Endothelial cell (in vitro differentiated cells): ENCODE results near the gene CYP2R1. TPM values are rescaled to one million over a fixed set of nuclear protein-coding genes. Genes with fewer than 3 reads are reported as not detected.

Source experiments
- DNase-seq: peaks from one replicate; pipeline ENCODE4 v3.0.0; 2021; ENCODE audit warnings: low spot score
- H3K27ac Mint-ChIP-seq: one replicate; pipeline ENCODE4 v1.8.0; 2021; ENCODE audit warnings: mixed read lengths, inconsistent platforms; ENCODE audit not compliant: unreplicated experiment
- H3K27me3 Mint-ChIP-seq: one replicate; pipeline ENCODE4 v1.8.0; 2021; ENCODE audit warnings: mild to moderate bottlenecking, moderate library complexity, mixed read lengths, inconsistent platforms; ENCODE audit not compliant: unreplicated experiment
- H3K36me3 Mint-ChIP-seq: one replicate; pipeline ENCODE4 v1.8.0; 2021; ENCODE audit warnings: mild to moderate bottlenecking, low read depth, mixed read lengths, inconsistent platforms; ENCODE audit not compliant: unreplicated experiment
- H3K4me1 Mint-ChIP-seq: one replicate; pipeline ENCODE4 v1.8.0; 2021; ENCODE audit warnings: mild to moderate bottlenecking, mixed read lengths, inconsistent platforms; ENCODE audit not compliant: unreplicated experiment
- H3K4me3 Mint-ChIP-seq: one replicate; pipeline ENCODE4 v1.8.0; 2021; ENCODE audit warnings: mild to moderate bottlenecking, mixed read lengths, inconsistent platforms; ENCODE audit not compliant: unreplicated experiment
- H3K9me3 Mint-ChIP-seq: one replicate; pipeline ENCODE4 v1.8.0; 2021; ENCODE audit warnings: mixed read lengths, inconsistent platforms; ENCODE audit not compliant: unreplicated experiment
- total RNA-seq: library from RNA; stranded (reverse); fragmentation: NEBNext Ultra II Directional; extraction: Animal tissue kit (Norgen Biotek cat#: 25700); gene quantifications from one replicate; pipeline ENCODE4 v1.2.1, GENCODE V29; 2021; ENCODE audit not compliant: unreplicated experiment
- TF ChIP-seq, protein P1 (sequence below): fragments of 200-600 bp; sonication (generic); IDR thresholded peaks from one replicate; pipeline ENCODE4 v1.5.0; 2021; ENCODE audit warnings: antibody characterized with exemption; ENCODE audit not compliant: unreplicated experiment

Gene CYP2R1
- total RNA-seq, 1 donor from 2014 or later = 22.4 TPM

DNA sequence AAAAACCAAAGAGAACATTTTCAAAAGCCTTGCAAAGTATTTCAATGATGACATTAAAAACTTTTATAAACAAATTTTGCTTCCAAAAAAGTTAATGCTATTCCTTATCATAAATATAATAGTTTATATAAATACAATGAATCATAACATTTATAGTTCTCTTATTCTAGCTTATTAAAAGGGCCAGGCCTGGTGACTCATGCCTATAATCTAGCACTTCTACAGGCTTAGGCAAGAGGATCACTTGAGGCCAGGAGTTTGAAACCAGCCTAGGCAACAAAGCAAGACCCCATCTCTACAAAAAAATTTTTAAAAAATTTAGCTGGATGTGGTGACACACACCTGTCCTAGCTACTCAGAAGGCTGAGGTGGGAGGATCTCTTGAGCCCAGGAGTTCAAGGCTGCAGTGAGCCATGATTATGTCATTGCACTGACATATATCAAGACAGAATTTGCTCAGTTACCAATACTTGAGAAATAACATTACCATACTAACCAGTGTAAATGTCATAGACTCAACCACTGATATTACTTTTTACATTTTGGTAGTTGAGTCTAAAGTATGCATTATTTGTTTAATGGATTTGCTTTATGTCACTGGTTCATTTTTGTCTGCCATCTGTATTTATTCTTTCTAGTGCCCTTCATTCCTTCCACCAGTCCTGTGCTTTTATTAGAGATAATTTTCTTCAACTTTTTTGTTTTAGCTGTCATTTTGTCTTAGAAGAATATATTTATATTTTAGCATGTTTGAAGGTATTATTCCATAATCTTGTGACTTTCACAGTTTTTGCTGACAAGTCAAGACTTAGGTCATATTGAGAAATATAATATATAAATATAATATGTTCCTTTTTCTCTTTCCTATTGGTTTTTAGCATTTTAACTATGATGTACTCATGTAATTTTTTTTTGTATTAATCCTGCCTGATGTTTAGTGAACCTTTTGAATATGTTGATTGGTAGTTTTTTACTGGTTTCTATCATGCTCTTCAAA, 56.2 kb downstream of the CYP2R1 start:
- H3K4me3 Mint-ChIP-seq = no peak overlapping the region
- TF ChIP-seq, protein P1, sequence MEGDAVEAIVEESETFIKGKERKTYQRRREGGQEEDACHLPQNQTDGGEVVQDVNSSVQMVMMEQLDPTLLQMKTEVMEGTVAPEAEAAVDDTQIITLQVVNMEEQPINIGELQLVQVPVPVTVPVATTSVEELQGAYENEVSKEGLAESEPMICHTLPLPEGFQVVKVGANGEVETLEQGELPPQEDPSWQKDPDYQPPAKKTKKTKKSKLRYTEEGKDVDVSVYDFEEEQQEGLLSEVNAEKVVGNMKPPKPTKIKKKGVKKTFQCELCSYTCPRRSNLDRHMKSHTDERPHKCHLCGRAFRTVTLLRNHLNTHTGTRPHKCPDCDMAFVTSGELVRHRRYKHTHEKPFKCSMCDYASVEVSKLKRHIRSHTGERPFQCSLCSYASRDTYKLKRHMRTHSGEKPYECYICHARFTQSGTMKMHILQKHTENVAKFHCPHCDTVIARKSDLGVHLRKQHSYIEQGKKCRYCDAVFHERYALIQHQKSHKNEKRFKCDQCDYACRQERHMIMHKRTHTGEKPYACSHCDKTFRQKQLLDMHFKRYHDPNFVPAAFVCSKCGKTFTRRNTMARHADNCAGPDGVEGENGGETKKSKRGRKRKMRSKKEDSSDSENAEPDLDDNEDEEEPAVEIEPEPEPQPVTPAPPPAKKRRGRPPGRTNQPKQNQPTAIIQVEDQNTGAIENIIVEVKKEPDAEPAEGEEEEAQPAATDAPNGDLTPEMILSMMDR = no peak
- no peaks in the 10 kb centered on the region for H3K9me3 Mint-ChIP-seq
- no peak overlapping the region for H3K27ac Mint-ChIP-seq
- H3K36me3 Mint-ChIP-seq = no peaks in the 10 kb centered on the region
- H3K27me3 Mint-ChIP-seq = no peaks in the 10 kb centered on the region
- no peaks in the 10 kb centered on the region for H3K4me1 Mint-ChIP-seq
- DNase-seq = no peak

Other genes with a start within 250 kb of the CYP2R1 start
- 4.0 TPM for gene PDE3B, start 248.4 kb downstream of the CYP2R1 start, total RNA-seq
- gene CALCA, start 80.1 kb upstream of the CYP2R1 start, total RNA-seq = not detected
- 0.28 TPM for gene CALCB, start 181.4 kb upstream of the CYP2R1 start, total RNA-seq
- 0.23 TPM for gene INSC, start 222.7 kb upstream of the CYP2R1 start, total RNA-seq